GM21737 (cell line): ENCODE data around the gene MCRS1.
"Not testable (repeated sequence)": the region's sequence is repeated elsewhere in the genome, so short reads cannot be mapped to it uniquely, and the experiment has no call there.

Experiments
- ATAC-seq: cut with Tn5 transposase; IDR thresholded peaks from one replicate; pipeline ENCODE4 v1.9.1; 2021; ENCODE audit warnings: mild to moderate bottlenecking, moderate library complexity; ENCODE audit not compliant: unreplicated experiment

Gene MCRS1

GRCh38 chr12:49524660-49525324 is 43.1 kb downstream of the MCRS1 start:
- no peak for ATAC-seq

GRCh38 chr12:49521389-49521788 is 46.6 kb downstream of the MCRS1 start:
- no peak for ATAC-seq

DNA sequence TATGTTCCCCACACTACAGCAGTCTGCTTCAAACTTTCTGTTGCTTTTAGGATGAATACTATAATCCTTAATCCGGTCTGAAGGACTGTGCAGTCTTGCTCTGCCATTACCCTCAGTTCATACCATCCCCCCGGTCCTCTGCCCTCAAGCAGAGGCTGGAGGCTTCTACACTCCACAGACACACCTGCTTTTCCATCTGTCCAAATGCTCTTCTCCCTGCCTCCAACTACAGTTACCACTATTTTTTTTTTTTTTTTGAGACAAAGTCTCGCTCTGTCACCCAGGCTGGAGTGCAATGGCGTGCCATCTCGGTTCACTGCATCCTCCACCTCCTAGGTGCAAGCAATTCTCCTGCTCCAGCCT is 48.4 kb downstream of the MCRS1 start:
- no peak for ATAC-seq

DNA sequence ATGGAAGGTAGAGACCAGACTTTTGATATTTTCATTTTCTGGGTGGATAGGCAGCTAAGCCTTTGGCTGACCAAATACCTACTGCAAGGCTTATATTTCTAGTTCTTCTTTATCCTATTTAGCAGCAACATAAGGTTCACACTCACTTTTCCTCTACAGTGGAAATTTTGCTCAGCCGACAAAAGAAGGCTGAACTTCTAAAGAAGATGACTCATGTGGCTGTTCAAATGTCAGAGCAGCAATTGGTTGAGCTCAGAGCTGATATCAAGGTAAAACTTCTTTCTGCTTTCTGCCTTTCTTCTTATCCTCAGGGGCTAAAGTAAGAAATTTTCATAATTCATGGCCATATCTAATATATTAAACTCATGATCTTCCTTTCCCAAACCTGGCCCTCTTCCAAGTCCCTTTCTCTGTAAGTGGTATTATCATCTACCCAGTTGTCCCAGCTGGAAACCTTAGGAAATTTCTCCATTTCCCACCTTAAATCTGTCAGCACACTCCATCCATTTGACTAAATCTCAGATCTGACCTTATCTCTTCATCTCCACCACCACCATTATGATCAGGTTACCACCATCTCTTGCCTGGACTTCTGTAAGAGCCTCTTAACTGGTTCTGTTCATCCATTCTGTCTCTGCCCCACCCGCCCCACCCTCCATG is 48.9 kb downstream of the MCRS1 start:
- ATAC-seq = no peak

DNA sequence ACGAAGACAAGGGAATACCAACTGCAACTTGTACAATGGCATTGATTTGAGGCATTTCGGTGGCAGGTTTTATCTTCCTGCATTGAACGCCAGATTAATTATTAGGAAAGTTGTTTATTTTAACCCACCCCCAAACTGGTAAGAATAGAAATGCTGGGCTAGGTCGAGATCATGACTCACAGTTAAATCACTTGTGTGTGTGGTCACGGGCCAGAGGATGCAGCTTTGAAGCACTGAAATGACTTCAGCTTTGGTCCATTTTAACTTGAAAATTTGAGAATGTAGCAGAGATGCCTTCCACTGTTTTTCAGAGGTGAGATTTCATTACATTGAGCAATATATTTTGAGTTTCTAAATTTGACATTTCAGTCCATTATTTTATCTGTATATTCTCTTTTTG is 52.7 kb downstream of the MCRS1 start:
- ATAC-seq = no peak

DNA sequence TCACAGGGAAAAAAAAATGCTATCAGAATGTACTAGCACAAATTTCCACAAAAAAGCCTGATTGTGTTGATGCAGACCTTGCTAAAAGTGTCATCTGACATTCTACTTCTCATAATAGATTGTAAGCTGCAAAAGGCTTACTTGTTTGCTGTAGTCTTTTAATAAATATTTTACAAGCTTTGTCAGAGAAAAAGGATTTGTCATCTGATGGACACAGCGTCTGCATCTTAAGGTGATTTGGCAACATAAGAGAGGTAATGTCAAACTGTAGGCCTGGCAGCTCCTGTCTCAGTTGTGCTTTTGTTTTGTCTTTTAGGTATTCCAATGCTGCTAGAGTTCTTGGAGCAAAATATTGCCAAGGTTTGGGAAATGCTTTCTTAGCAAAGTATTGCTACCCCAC is 55.4 kb downstream of the MCRS1 start:
- ATAC-seq = no peak

DNA sequence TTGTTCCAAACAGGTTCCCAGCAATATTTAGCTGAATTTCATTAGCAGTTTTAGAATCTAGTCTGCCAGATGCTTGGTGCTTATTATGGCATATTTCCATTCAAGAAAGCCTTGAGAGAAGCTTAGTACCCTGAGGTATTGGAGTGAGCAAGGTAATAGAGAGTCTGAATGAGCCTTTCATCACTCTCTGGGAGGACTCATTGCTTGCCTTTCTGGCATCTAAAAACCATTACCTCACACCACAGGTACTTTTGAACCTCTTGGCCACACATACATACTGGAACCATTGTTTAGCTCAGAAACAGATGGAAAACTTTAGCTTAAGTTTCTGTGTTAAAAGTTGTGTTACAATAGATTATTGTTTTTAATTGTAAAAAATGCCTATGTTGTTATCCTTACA is 56.5 kb downstream of the MCRS1 start:
- no peak for ATAC-seq

DNA sequence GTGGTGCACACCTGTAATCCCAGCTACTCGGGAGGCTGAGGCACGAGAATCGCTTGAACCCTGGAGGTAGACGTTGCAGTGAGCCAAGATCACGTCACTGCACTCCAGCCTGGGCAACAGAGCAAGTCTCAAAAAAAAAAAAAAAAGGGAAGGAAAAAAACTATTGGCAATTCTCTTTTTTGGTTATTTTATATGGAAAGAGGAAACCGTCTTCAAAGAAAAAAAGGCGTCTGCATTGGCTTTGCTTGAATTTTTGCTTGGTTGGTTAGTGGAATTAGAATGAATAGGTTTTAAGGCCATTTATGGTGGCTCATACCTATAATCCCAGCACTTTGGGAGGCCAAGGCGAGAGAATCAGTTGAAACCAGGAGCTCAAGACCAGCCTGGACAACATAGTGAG is 58.3 kb downstream of the MCRS1 start:
- ATAC-seq = not testable (repeated sequence)
